ENCODE data around the gene IKBKE.

IKBKE gene

DNA sequence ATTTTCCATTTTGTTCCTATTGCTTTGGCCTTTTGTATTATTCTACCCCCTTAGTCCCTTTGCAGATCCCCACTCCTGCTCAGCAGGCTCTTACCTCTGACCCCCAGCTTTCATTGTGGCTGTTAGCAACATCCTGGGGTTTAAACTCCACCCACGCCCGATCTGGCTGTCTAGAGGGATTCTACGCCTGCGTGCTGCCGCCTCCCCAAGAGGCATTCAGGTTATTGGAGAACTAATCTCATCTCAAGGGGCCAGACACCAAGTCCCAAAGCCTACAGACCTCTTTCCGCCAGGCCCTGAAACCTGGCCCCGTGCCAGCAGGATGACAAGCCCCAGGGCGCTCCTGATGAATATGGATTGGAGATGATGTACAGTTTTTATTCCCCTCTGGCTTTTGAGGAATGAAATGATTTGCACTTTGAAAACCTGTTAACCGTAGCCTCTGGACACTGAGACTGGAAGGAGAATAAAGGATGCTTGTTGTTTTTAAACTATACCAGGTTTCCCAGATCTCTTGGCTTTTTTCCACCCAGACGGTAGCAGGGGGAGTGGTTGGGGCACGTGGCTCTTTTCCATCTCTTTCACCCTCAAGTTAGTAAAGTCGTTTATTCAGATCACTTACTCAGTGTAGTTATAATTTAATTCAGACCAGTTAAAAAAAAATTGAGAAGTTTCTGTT is 14.5 kb upstream of the IKBKE start:
- DNase-seq: no peak

- DNase-seq: peak; percentile 20
These were observed 13.5 kb upstream of the IKBKE start for GRCh38 chr1:206456577-206457370.

DNA sequence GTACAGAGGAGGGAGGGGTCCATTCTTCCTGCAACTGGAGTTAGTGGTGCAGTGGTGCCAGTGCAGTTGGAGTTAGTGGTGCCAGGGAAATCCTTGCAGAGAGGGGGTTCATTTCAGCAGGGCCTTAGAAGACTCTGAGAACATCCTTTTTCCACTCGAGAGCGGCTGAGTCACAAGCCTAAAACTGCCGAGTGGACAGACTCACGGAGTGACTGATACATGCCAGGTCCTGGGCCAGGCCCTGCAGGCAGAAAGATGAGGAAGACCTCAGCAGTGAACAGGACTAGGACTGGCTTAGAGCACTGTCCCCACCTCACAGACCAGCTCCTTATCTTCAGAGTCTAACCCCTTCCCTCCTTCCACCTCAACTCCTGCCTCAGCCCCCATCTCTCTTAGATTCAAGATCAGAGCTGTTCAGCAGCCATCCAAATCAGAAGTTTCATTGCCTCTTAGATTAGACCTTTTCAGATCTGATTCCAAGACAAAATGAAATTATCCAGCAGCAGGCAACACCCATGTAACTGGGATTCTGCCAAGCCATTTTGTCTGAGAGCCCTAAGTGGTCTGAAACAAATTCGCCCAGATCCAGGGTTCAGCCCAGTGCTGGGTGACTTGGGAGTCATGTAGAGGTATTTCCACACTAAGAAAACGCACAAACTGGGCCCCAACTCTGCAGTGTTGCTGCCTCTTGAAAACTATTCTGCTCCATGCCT is 12.7 kb upstream of the IKBKE start:
- DNase-seq: no peak

DNA sequence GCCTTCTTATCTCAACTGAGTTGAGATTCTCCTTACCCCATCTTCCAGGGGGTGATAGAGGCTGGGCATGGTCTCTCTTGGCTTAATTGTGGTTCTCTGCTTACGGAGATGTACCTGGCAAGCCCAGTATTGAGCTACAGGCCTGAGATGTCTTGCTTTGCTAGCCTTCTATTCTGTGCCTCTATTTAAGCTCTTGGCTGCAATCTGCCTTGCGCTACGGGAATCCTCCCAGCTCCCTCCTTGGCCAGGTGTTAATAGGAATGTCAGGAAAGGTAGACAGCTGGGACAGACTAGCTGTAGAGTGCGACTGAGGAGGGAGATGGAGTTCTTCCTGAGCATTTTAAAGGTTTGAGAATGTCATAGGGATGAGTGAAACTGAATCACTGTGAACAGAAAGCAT is 10.6 kb upstream of the IKBKE start:
- no peak for DNase-seq

DNA sequence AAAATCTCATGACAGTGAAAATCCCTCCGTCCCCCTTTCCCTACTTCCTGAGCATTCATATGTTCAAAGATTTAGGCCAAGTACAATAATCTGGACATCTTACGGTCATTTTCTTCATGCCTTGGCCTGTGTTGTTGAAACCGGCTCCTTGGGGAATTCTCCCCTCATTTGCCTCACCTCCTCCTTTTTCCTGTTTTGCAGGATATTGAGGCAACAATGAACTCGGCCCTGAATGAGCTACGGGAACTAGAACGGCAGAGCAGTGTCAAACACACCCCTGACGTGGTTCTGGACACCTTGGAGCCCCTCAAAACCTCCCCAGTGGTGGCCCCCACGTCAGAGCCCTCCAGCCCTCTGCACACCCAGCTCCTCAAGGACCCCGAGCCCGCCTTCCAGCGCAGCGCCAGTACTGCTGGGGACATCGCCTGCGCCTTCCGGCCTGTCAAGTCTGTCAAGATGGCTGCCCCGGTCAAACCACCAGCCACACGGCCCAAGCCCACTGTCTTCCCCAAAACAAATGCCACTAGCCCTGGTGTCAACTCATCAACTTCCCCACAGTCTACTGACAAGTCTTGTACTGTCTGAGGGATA is 9.3 kb upstream of the IKBKE start:
- DNase-seq: no peak

DNA sequence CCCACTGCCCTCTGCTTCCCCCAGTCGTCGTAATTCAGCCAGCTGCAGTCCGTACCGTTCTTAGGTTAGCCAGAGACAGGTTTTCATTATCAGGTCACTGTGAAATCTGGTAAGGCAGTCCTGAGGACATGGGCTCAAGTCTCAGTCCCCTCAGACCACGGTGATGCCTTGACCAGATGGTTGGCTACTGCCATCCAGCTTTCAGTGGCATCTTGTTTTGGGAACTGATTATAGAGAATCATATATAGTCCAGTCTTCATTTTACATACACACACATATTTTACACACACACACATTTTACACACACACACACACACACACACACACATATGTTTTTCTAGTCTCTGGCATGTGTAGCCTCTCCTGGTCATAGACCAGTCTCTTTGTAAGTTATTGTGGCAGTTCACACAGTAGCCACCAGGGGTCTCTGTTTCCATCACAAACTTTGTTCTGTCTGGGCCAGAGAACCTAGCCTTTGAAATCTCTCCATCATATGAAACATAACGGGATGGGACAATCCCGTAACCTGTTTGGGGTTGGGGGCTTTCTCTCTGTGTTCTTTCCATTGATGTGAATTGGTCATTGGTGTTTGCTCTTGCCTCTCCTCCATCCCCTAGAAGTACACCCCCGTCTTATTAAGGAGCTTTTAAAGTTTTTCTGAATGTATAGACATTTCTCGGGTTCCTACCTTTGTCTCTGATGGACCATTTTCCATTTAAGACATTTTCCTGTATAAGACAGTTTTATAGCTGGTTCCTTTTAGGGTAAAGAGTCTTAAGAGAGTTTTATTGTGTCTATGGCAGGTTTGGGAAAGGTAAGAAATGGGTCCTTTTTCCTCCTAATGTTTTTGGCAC is 8.4 kb upstream of the IKBKE start:
- DNase-seq: peak; percentile 56

GRCh38 chr1:206463137-206463536 is 7.1 kb upstream of the IKBKE start:
- DNase-seq: no peak

DNA sequence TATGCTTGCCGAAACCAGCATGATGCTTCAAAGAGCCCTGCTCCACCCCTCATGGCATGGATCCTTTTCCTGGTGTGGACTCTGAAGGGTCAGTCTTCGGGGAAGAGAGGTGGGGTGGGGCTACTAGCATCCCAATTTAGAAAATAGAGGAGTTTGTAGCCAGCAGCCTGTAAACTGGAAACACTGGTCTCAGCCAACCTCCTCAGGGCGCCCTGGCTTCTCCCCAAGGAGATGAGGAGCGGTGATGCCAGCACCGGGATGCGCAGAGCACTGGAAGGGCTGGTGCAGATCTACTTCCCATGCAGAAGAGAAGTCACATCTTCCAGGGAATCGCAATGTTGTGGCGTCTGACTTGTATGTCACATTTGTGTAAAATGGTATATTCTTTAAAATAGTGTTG is 6.4 kb upstream of the IKBKE start:
- DNase-seq: no peak

DNA sequence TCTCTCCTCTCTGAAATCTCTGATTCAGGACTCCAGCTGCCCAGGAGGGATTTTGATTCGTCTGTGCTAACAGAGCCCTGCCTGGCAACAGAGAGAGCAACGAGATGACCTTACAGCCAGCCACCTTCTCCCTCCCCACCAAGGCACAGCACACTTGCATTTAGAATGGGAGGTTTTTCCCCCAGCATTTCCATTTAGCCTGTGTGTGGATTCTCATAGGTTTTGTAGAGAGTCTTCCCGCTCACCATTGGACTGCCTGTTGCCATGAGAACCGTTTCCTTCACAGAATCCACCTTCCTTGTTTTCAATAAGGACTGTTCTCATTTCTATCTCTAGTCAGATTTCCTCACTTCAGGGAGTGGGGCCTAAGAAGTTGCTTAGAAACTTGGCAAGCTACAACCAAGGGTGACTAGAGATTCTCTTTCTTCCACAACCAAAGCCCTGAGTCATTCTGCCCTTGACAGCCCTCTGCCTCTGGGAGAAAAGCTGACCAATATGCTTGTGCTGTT is 5.8 kb upstream of the IKBKE start:
- peak; percentile 77 for DNase-seq

GRCh38 chr1:206465951-206466350 is 4.3 kb upstream of the IKBKE start:
- no peak for DNase-seq

DNA sequence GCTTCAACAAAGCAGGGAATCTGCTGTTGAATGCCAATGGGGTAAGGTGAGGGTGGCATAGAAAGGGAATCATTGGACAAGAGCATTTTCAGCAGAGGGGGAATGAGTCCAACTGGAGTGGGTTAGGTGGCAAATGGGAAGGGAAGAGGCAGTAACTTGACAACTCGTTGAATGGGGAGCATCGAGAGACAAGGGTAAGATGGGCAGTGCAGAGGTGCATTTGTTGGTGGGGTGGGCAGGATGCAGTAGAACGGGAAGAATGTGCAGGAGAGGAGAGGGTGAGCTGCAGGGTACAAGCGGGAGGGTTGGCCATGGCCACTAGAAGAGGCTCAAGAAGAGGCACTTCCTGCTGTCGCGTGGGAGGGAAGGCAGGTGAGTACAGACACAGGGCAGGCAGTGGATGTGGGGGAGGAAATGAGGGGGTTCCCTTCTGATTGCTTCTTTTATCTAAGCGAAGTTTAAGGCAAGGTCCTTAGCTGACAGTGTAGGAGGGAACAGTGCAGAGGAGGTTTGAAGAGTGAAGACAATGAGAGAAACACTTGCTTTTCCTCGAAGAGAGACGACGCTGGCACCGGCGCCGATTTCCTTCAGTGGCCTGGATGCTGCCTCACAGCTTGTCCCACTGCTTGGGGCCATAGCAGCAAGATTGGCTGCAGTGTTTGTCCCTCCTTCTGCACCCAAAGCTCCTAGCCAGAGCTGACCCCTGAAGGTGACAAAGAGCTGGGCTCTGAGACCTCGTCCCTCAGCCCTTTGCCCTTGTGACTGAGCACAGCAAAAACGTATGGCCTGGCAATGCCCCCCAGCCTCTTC is 3.2 kb upstream of the IKBKE start:
- no peak for DNase-seq

DNA sequence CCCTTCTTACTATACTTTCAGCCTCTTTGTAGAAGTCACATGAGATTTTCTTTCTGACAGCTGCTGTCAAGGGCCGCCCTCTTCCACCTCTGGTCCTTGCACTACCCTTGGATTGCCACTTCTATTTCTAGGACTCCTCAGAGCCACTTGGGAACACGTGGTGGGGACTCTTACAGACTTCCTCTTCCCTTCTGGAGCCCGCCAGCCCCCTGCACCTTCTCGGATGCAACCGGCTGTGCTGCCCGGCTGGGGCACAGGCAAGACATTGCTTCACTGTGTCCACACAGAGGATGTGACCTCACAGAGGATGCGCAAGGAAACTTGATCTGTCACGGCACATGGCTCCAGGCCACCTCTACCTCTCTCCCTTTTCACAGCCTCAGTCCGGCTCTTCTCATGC is 2.4 kb upstream of the IKBKE start:
- DNase-seq: peak; percentile 24

DNA sequence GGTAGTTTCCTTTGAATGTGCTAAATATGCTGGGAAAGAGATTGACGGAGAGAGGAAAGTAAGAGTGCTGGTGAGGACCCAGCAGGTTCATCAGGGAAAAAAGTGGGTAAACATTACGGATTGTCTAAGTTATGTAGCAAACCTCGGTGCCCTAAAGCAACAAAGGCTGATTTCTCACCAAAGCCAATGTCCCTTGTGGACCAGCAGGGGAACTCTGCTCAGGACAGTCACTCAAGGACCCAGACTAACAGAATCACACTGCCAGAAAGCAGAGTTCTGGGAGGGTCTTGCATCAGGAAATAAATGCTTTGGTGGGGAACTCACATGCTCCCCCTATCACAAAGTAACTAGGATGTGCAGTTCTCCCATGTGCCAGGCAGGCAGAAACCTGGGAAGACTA is 1.7 kb upstream of the IKBKE start:
- DNase-seq: no peak

DNA sequence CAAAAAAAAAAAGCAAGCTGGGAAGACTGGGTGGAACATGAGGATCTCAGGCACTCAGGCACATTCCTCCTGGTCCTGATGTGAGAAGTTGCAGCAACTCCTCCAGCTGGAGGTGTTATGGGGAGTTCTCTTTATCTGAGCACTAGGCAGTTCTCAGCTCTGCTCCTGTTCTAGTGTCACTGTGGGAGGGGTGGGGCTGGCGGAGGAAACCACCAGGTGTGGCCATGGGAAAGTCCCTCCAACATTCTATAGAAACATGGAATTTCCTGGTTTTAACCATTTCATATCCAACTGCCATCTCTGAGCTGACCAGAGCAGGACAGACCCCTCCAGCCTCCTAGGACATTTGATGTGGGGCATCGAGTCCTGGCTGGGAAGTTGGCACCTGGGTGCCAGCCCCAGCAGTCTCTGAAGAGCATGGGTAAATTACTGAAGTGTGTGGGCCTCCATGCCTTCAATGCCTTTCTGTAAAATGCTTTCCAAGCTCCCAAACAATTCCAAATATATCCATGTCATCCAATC is 804 bp upstream of the IKBKE start:
- DNase-seq: no peak

DNA sequence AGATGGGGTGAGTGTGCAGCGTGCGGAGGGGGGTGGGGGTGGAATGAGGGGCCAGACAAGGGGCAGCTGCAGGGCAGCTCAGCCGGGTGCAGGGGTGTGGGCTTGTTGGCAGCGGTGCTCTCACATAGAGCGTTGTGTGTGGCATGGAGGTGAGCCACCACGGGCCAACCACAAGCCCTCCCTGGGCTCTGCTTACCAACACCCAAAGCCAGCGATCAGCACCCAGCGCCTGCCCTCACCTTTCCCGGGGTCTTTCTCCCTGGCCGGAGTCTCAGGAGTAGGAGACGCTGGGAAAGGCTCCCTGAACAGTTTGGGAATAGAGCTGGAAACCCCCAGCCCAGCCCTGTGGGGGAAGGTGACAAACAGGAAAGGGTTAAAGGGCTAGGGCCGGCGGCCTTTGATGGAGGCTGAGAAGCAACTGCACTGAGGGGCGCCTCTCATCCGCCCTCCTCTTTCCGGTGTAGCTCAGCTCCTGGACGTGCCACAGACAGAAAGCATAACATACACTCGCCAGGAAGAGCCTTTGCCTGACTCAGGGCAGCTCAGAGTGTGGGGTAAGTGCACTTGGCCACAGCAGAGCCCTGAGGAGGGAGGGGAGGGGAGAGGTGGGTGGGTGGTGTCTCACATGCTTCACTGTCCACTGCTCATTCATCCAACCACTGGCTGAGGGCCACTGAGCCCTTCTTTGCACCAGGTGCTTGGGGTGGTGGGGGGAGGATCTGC is 577 bp downstream of the IKBKE start:
- DNase-seq: peak; percentile 68

DNA sequence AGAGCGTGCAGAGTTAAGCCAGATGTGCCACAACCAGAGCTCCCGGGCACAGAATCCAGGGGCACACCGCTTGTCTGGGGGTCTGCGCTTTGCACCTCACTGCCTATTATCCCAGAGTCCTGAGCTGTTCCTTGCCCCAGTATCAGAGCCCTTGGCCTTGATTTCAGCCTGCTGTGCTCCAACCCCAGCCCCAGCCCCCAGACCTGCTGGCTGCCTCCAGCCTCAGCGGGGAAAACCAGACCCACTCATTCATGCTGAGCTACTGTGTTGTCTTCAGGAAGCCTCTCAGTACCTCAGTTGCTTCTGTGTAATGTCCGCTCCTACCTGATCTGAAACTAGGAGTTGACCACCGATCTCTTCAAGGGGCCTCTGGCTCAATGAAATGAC is 1.1 kb downstream of the IKBKE start:
- DNase-seq: no peak

DNA sequence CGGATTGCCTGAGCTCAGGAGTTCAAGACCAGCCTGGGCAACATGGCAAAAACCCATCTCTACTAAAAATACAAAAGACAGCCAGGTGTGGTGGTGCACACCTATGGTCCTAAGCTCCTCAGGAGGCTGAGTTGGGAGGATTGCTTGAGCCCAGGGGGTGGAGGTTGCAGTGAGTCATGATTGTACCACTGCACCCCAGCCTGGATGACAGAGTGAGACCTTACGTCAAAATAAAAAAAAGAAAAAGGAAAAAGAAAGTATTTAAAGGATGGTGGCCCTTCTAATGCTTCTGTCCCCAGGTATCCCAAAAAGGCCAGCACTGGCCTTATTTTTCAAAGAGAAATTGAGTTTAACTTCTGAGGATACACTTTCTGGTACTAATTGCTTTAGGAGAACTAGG is 1.7 kb downstream of the IKBKE start:
- no peak for DNase-seq

DNA sequence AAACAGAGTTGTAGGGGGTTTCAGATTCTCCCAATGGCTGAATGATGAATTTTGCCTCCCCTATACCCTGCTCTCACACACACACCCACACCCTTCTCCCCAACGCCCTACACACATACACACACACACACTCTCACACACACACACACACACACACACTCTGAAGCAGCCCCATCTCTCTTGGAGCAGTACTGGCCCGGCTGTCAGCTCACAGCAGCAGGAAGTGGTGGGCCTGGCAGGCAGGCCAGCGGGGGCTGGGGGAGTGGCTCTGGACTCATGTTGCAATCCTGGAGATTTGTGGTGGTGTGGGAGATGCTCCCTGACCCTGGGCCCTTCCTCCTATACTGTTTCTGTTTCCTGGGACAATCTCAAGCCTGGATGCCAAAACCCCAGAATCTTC is 2.2 kb downstream of the IKBKE start:
- peak; percentile 81 for DNase-seq

DNA sequence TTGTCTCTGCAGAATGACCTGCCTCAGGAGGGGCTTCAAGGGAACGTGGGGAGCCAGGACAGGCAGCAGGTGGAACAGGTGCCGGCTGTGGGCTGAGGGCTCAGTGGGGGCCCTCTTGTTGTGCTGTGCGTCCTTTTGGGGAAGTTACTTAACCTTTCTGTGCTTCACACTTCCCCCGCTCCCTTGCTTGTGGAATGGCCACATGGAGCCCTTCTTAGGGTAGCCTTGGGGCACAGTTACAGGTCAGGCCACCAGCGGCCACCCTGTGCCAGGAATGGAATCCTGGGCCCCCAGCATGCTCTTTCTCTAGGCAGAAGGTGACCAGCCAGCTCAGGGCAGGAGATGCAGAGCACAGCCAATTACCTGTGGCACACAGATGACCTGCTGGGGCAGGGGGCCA is 2.6 kb downstream of the IKBKE start:
- DNase-seq: no peak

DNA sequence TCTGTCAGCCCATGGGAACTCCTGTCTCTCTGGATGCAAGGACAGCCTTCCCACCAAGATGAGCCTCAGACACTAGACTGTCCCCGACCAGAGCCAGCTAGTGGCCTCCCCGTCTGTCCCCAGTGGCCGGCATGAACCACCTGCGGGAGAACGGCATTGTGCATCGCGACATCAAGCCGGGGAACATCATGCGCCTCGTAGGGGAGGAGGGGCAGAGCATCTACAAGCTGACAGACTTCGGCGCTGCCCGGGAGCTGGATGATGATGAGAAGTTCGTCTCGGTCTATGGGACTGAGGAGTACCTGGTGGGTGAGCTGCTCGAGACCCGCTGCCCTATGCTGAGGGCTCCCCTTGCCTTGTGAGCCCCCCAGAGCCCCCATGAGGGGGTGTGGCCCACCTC is 5.8 kb downstream of the IKBKE start:
- DNase-seq: no peak

DNA sequence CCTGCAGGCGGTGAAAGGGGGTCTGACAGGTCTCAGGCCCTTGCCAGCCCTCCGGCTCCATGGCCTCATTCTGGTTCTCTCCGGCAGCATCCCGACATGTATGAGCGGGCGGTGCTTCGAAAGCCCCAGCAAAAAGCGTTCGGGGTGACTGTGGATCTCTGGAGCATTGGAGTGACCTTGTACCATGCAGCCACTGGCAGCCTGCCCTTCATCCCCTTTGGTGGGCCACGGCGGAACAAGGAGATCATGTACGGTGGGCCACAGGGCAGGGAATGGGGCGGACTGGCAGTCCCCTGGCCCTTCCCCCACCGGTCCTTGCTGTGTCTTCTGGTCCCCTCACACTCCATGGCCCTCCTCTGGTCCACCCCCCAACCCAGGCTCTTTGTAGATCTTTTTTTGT is 6.3 kb downstream of the IKBKE start:
- DNase-seq: no peak

Data from HCEC 1CT (cell line).